ENCODE measurements around the gene TPRG1L.
"Not testable (repeated sequence)": the region's sequence is repeated elsewhere in the genome, so short reads cannot be mapped to it uniquely, and the experiment has no call there.

The TPRG1L gene

GRCh38 chr1:3609769-3610526 lies 14.9 kb upstream of the TPRG1L start:
- DNase-seq, result no peak

- peak; percentile 51 for DNase-seq
Measured at GRCh38 chr1:3610527-3611169, 14.2 kb upstream of the TPRG1L start.

GRCh38 chr1:3611170-3612019 lies 13.4 kb upstream of the TPRG1L start, which contains the start of gene MEGF6:
Gene MEGF6 (minus strand): TSS chr1:3611508. CDS start chr1:3611268, 240 bp downstream.
- DNase-seq, result peak; percentile 64

GRCh38 chr1:3612123-3612522 lies 12.7 kb upstream of the TPRG1L start:
- no peak for DNase-seq

- peak; percentile 50 for DNase-seq
Measured at GRCh38 chr1:3614755-3615742, 9.8 kb upstream of the TPRG1L start.

- DNase-seq, result no peak
Measured at GRCh38 chr1:3616861-3617260, 8.0 kb upstream of the TPRG1L start.

GRCh38 chr1:3617806-3618345 lies 6.9 kb upstream of the TPRG1L start:
- no peak for DNase-seq

- DNase-seq, result no peak
Measured at GRCh38 chr1:3618531-3618880, 6.3 kb upstream of the TPRG1L start.

GRCh38 chr1:3618881-3619671 lies 5.7 kb upstream of the TPRG1L start:
- peak; percentile 86 for DNase-seq

GRCh38 chr1:3620708-3621107 lies 4.1 kb upstream of the TPRG1L start:
- DNase-seq, result no peak

- DNase-seq, result peak; percentile 29
Measured at GRCh38 chr1:3621151-3621671, 3.6 kb upstream of the TPRG1L start.

GRCh38 chr1:3622102-3622501 lies 2.7 kb upstream of the TPRG1L start:
- DNase-seq, result not testable (repeated sequence)

- DNase-seq, result no peak
Measured at GRCh38 chr1:3623441-3624199, 1.2 kb upstream of the TPRG1L start.

GRCh38 chr1:3625151-3625907 lies 514 bp downstream of the TPRG1L start:
- DNase-seq, result no peak

- DNase-seq, result no peak
Measured at GRCh38 chr1:3626025-3626424, 1.2 kb downstream of the TPRG1L start.

GRCh38 chr1:3627515-3628253 lies 2.9 kb downstream of the TPRG1L start:
- no peak for DNase-seq

- DNase-seq, result no peak
Measured at GRCh38 chr1:3628445-3628844, 3.6 kb downstream of the TPRG1L start.

GRCh38 chr1:3629561-3630160 lies 4.8 kb downstream of the TPRG1L start:
- DNase-seq, result no peak
